HG03342 (cell line): Measurements from ENCODE around the gene SH3RF1.

Source experiments
- ATAC-seq: cut with Tn5 transposase; IDR thresholded peaks from one replicate; pipeline ENCODE4 v1.9.1; 2021; ENCODE audit warnings: mild to moderate bottlenecking, moderate library complexity; ENCODE audit not compliant: unreplicated experiment

The SH3RF1 gene

GRCh38 chr4:169110633-169111032, 160.1 kb downstream of the SH3RF1 start:
- ATAC-seq, result no peak

GRCh38 chr4:169109035-169109675, 161.6 kb downstream of the SH3RF1 start:
- ATAC-seq, result no peak

GRCh38 chr4:169108303-169108702, 162.5 kb downstream of the SH3RF1 start:
- no peak for ATAC-seq

- no peak for ATAC-seq
Measured at GRCh38 chr4:169107528-169107927, 163.2 kb downstream of the SH3RF1 start.

- ATAC-seq, result no peak
Measured at GRCh38 chr4:169106696-169107229, 164.0 kb downstream of the SH3RF1 start.

GRCh38 chr4:169105620-169106019, 165.1 kb downstream of the SH3RF1 start:
- ATAC-seq, result no peak

- ATAC-seq, result no peak
Measured at GRCh38 chr4:169103966-169104412, 166.8 kb downstream of the SH3RF1 start.

- ATAC-seq, result no peak
Measured at GRCh38 chr4:169102026-169102425, 168.7 kb downstream of the SH3RF1 start.

- ATAC-seq, result no peak
Measured at GRCh38 chr4:169100670-169101101, 170.1 kb downstream of the SH3RF1 start.

- ATAC-seq, result peak; percentile 47
Measured at GRCh38 chr4:169099771-169100180, 171.0 kb downstream of the SH3RF1 start.

- ATAC-seq, result no peak
Measured at GRCh38 chr4:169098969-169099690, 171.6 kb downstream of the SH3RF1 start.

GRCh38 chr4:169098532-169098931, 172.2 kb downstream of the SH3RF1 start:
- ATAC-seq, result peak; percentile 41

- ATAC-seq, result peak; percentile 50
Measured at GRCh38 chr4:169098054-169098497, 172.7 kb downstream of the SH3RF1 start.

- ATAC-seq, result no peak
Measured at GRCh38 chr4:169096221-169096620, 174.5 kb downstream of the SH3RF1 start.

GRCh38 chr4:169094656-169095231, 176.0 kb downstream of the SH3RF1 start:
- ATAC-seq, result no peak

GRCh38 chr4:169092889-169093522, 177.8 kb downstream of the SH3RF1 start:
- ATAC-seq, result no peak

- no peak for ATAC-seq
Measured at GRCh38 chr4:169090484-169091215, 180.1 kb downstream of the SH3RF1 start.

- no peak for ATAC-seq
Measured at GRCh38 chr4:169089004-169089403, 181.8 kb downstream of the SH3RF1 start.

- ATAC-seq, result no peak
Measured at GRCh38 chr4:169084954-169085353, 185.8 kb downstream of the SH3RF1 start.

- no peak for ATAC-seq
Measured at GRCh38 chr4:169080981-169081380, 189.8 kb downstream of the SH3RF1 start.
